ENCODE data around the gene SLC5A5. TPM values are rescaled to one million over a fixed set of nuclear protein-coding genes. Genes with fewer than 3 reads are reported as not detected.

SLC5A5 gene
- total RNA-seq, 1 experiment from 2014 or later, result 1.8 TPM

DNA sequence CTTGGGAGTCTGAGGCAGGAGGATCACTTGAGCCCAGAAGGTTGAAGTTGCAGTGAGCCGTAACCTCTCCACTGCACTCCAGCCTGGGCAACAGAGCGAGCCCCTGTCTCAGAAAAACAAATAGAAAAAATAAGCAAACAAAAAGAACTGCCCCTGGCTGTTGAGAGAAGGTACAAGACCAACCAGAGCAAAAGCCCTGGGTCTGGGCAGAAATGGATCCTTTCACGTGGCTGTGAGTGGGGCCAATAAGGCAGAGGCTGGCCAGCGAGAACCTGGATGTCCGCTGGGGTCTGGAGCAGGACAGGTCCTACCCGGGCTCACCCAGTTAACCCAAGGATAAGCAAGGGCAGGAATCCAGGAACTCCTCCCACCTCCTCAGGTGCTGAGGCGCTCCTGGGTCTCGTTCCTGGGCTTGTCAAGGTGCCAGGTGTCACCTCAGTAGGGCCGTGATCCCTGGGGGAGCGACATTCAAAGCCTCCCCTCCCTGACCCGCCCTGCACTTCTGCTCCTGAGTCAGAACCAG, 4.7 kb upstream of the SLC5A5 start:
- no peak overlapping the region for H2AFZ ChIP-seq (ENCODE audit: low read length)
- no peak overlapping the region for H4K5ac ChIP-seq (ENCODE audit: insufficient read length, low read depth, low read length)
- H2BK120ac ChIP-seq (ENCODE audit: low read depth, low read length, poor library complexity, severe bottlenecking), result no peak overlapping the region
- no peaks in the 10 kb centered on the region for H3K9me3 ChIP-seq (ENCODE audit: control insufficient read depth, low read depth, low read length)
- H3K23me2 ChIP-seq (ENCODE audit: insufficient read length, low read depth, low read length, poor library complexity, severe bottlenecking), result no peaks in the 10 kb centered on the region
- H4K20me1 ChIP-seq (ENCODE audit: control insufficient read depth, insufficient read depth, insufficient read length), result no peaks in the 10 kb centered on the region
- H4K8ac ChIP-seq (replicated peaks; ENCODE audit: insufficient read length, low read depth, low read length), result no peak overlapping the region
- H3K4me1 Mint-ChIP-seq, result peaks cover 12 to 29% of the 10 kb centered on the region in 2 experiments
- H4K91ac ChIP-seq (ENCODE audit: insufficient read length, low read depth, low read length), result no peak overlapping the region
- H3K4ac ChIP-seq (ENCODE audit: low read depth, low read length), result no peak overlapping the region
- peak; percentile 45 for DNase-seq
- no peak overlapping the region for H3K56ac ChIP-seq (ENCODE audit: insufficient read length, low read depth, low read length)
- H2BK15ac ChIP-seq (ENCODE audit: low read depth, low read length), result no peak overlapping the region
- no peak overlapping the region for H3K27ac ChIP-seq (ENCODE audit: insufficient read length, low read depth, low read length)
- no peak overlapping the region for H2AK5ac ChIP-seq (ENCODE audit: insufficient read length, low read length)
- no peak overlapping the region for H3K4me2 ChIP-seq (ENCODE audit: insufficient read depth, insufficient read length, low read length)
- no peaks in the 10 kb centered on the region for H3K79me1 ChIP-seq (ENCODE audit: insufficient read depth, low read depth, low read length, poor library complexity, severe bottlenecking)
- no peaks in the 10 kb centered on the region for H3K79me2 ChIP-seq (ENCODE audit: insufficient read depth, low read length)
- WGBS (ENCODE audit: extremely low coverage, insufficient read length, low lambda C conversion rate), result no CpG with 5 or more reads among the region's 11 CpGs
- H2BK5ac ChIP-seq (ENCODE audit: insufficient read length, low read length), result no peak overlapping the region
- no peak overlapping the region for H3K18ac ChIP-seq (ENCODE audit: insufficient read length, low read depth, low read length)
- H3K27me3 ChIP-seq (ENCODE audit: insufficient read depth, low read length), result no peaks in the 10 kb centered on the region; the same call in 1 of the 2 replicates
- H3T11ph ChIP-seq (ENCODE audit: low read length), result no peak overlapping the region
- no peak overlapping the region for H3K4me3 Mint-ChIP-seq
- peaks cover 18 to 38% (median 26%) of the 10 kb centered on the region in 3 experiments for H3K36me3 Mint-ChIP-seq (ENCODE audit: insufficient read depth in 1 of 3, low read depth in 3 of 3)
- no peak overlapping the region for H3K27ac Mint-ChIP-seq
- H3K27me3 Mint-ChIP-seq (ENCODE audit: low read depth), result peaks cover 37% of the 10 kb centered on the region
- no peak overlapping the region for H2BK20ac ChIP-seq (ENCODE audit: low read depth, low read length, poor library complexity, severe bottlenecking)
- H3K9me3 Mint-ChIP-seq, result no peaks in the 10 kb centered on the region; a peak in 2 of 5 replicates
- no peak overlapping the region for H2BK12ac ChIP-seq (ENCODE audit: insufficient read length, low read depth, low read length)
- H3K23ac ChIP-seq (ENCODE audit: insufficient read length, low read depth, low read length), result no peak overlapping the region
- no peak overlapping the region for H3K9ac ChIP-seq (ENCODE audit: extremely low read depth, insufficient read length, low read length)
- H3K4me1 ChIP-seq (ENCODE audit: insufficient read depth, low read length), result no peaks in the 10 kb centered on the region; the same call in 1 of the 2 replicates
- TF ChIP-seq, protein P1, sequence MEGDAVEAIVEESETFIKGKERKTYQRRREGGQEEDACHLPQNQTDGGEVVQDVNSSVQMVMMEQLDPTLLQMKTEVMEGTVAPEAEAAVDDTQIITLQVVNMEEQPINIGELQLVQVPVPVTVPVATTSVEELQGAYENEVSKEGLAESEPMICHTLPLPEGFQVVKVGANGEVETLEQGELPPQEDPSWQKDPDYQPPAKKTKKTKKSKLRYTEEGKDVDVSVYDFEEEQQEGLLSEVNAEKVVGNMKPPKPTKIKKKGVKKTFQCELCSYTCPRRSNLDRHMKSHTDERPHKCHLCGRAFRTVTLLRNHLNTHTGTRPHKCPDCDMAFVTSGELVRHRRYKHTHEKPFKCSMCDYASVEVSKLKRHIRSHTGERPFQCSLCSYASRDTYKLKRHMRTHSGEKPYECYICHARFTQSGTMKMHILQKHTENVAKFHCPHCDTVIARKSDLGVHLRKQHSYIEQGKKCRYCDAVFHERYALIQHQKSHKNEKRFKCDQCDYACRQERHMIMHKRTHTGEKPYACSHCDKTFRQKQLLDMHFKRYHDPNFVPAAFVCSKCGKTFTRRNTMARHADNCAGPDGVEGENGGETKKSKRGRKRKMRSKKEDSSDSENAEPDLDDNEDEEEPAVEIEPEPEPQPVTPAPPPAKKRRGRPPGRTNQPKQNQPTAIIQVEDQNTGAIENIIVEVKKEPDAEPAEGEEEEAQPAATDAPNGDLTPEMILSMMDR (conservative IDR thresholded peaks at IDR 0.05), result no peak
- H3K14ac ChIP-seq (ENCODE audit: insufficient read depth, low read length), result no peak overlapping the region

Measured in H9 (cell line).